ENCODE data around the gene FHIT.
"Not testable (repeated sequence)": the region's sequence is repeated elsewhere in the genome, so short reads cannot be mapped to it uniquely, and the experiment has no call there.

Gene FHIT

GRCh38 chr3:59808446-59808845 is 1442.8 kb downstream of the FHIT start:
- DNase-seq (ENCODE audit: low read depth, low spot score): no peak

DNA sequence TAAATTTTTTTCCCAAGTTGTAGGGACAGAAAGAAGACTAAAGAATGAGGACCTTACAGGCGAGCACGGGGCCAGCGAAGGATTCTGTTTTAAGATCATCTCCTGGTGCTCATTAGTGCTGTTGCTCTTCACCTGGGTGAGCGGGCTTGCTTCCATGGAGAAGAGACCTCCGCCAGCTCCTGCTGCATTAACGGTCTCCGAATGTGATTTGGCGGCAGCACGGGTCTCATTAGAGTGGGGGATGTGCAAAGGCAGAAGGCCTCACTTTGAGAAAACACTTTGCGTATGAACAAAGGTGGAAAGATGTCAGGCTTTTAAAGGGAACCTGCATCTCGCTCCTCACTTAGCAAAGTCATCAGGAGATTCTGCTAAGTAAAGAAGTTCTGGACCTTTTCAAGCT is 1448.0 kb downstream of the FHIT start:
- no peak for DNase-seq (ENCODE audit: low read depth, low spot score)

- DNase-seq (ENCODE audit: low read depth, low spot score): not testable (repeated sequence)
Observed at GRCh38 chr3:59802453-59802852, 1448.8 kb downstream of the FHIT start.

DNA sequence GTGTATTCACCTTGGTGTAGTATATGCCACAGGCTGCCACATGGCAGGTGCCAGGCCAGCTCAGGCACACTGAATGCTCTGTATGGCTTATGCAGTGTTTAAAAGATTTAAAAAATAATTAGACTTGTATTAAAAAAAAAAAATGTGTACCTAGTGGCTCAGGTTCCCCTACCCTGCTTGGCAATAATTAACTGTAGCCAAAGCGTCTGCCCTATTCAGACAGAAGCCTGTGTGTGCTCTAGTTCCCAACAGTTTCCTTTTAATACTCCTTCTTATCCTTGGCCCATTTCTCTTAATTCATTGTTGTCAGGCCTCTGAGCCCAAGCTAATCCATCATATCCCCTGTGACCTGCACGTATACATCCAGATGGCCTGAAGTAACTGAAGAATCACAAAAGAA is 1449.2 kb downstream of the FHIT start:
- no peak for DNase-seq (ENCODE audit: low read depth, low spot score)

- no peak for DNase-seq (ENCODE audit: low read depth, low spot score)
Observed at GRCh38 chr3:59800481-59800880, 1450.8 kb downstream of the FHIT start.

- DNase-seq (ENCODE audit: low read depth, low spot score): no peak
Observed at GRCh38 chr3:59798372-59799086, 1452.7 kb downstream of the FHIT start.

- no peak for DNase-seq (ENCODE audit: low read depth, low spot score)
Observed at GRCh38 chr3:59797533-59797932, 1453.7 kb downstream of the FHIT start.

- no peak for DNase-seq (ENCODE audit: low read depth, low spot score)
Observed at GRCh38 chr3:59796456-59796855, 1454.8 kb downstream of the FHIT start.

GRCh38 chr3:59795756-59796155 is 1455.5 kb downstream of the FHIT start:
- no peak for DNase-seq (ENCODE audit: low read depth, low spot score)

DNA sequence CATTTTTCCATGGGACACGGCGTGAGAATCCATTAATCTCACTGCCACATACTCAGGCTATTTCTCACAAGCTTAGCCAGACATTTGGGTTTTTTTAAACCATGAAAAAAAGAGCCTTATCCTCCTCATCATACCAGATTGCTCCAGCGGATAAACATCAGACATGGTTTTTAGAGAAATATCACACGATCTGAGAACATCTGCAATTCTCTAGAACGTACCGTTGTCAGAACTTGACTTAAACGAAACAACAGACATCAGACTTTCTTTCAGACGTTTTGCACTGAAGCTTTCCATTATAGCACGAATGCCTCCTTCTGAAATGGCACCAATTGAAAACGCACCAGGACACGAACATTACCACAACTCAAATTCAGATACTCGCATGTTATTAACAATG is 1457.3 kb downstream of the FHIT start:
- DNase-seq (ENCODE audit: low read depth, low spot score): no peak

- no peak for DNase-seq (ENCODE audit: low read depth, low spot score)
Observed at GRCh38 chr3:59791774-59792308, 1459.4 kb downstream of the FHIT start.

- DNase-seq (ENCODE audit: low read depth, low spot score): no peak
Observed at GRCh38 chr3:59790241-59790640, 1461.0 kb downstream of the FHIT start.

DNA sequence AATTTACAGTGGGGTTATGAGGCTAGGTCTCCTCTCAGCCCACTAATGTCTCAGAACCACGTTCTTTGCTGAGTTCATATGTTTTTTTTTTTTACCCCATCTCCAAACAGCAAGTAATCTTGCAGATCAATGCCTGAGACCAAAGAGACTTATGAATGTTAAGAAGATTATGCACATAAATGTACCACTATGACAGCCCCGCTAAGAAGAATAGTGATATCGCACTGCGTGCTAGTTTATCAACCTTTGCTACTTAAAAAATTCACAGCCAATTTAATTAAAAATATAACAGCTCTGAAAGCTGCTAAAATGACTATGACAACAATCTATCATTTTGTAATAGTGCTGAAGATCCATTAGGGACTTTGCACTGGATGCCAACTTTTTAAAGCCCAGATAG is 1462.5 kb downstream of the FHIT start:
- no peak for DNase-seq (ENCODE audit: low read depth, low spot score)

DNA sequence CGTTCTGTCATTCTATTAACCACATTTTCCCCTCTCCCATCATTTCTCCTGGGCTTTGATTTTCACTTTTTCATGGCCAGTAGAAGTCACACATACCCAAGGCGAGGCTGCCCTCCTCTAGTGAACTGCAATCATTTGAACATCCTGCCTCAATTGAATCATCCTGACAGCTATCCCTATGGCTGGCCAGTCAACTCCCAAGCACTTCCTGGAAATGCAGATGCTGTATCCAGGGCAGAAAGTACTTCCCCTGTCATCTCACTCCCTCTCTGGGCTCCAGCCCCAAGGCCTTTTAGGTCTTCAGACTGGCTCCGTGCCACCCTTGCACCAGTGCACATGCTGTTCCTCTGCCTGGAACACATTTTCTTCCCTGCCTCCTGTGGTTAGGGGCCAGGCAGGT is 1463.1 kb downstream of the FHIT start:
- no peak for DNase-seq (ENCODE audit: low read depth, low spot score)

DNA sequence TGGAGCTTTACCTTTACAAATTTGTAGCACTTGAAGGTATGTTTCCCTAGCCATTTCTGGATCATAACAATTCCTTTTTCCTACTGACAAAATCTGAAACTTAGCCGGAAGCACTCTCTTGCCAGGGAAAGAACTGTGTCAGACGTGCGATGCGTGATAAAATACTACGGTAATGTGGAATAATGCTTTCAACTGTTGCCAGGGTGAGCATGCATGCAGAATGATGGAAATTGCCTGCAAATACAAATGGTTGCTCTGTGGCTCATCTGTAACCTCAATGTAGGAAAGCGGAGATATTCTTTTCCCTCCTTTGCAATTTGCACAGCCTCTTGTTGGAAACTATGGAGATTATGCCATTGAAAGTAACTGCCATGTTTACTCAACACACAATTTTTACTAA is 1464.9 kb downstream of the FHIT start:
- DNase-seq (ENCODE audit: low read depth, low spot score): no peak

DNA sequence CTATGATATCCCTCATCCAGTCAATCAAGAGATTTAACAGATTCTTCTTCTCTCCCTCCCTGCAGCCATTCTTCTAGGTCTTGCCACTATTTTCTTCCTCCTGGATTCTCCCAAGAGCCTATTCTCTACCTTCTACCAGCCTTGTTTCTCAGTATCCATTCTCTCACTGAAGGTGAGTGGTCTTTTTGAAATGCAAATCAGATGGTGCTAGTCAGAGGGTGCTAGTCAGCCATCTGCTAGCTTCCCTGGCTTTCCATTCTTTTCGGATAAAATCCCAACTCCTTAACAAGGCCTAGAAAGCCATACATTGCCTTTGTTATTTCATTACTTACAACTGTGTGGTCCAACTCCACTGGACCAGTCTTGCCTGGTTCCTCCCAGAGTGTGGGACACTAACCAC is 1467.1 kb downstream of the FHIT start:
- no peak for DNase-seq (ENCODE audit: low read depth, low spot score)

GRCh38 chr3:59783468-59783988 is 1467.7 kb downstream of the FHIT start:
- no peak for DNase-seq (ENCODE audit: low read depth, low spot score)

DNA sequence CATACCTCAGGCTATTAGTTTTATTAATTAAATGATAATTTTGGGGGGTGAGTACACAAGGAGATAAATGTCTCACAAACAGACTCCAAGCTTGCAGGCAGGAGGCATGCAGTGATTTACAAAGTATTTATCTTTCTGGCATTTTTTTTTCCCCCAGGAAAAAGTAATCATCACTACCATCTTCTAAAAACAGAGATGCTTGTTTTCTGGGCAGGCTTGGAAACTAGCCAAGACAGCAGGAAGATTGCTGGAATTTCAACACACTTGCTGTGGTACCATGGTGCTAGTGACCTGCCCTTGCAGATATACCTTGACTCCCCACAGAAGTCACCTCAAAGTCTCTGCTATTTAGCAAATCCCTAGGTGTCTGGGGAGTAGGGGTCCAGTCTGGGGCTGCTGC is 1468.6 kb downstream of the FHIT start:
- no peak for DNase-seq (ENCODE audit: low read depth, low spot score)

- DNase-seq (ENCODE audit: low read depth, low spot score): no peak
Observed at GRCh38 chr3:59780209-59780608, 1471.0 kb downstream of the FHIT start.

- no peak for DNase-seq (ENCODE audit: low read depth, low spot score)
Observed at GRCh38 chr3:59779260-59779659, 1472.0 kb downstream of the FHIT start.

GRCh38 chr3:59777667-59778077 is 1473.6 kb downstream of the FHIT start:
- DNase-seq (ENCODE audit: low read depth, low spot score): no peak

DNA sequence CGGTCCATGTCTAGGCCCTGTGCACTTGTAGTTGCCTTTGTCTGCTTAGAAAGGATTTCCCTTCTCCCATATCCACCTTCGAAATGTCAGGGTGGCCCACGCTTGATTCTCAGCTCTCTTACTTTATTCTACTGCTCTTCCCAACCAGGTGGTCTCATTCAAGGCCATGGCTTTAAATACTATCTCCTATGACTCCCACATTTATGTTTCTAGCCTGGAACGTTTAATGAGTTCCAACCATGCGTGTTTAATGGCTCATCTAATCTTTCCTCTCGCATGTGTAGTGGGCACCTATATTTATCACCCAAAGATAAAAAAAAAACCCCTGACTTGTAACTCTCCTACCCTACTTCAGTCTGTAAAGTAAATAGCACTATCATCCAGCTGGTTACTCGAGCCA is 1474.2 kb downstream of the FHIT start:
- no peak for DNase-seq (ENCODE audit: low read depth, low spot score)

- DNase-seq (ENCODE audit: low read depth, low spot score): no peak
Observed at GRCh38 chr3:59775761-59776325, 1475.4 kb downstream of the FHIT start.

Data from activated CD4-positive, CD25-positive, alpha-beta regulatory T cell treated with anti-CD3 and anti-CD28 coated beads, Interleukin-2, amount 50 U/mL, for 16 hours (primary cell).